Posterior vena cava (tissue), 2 donors: ENCODE data around the gene MALSU1. TPM values are rescaled to one million over a fixed set of nuclear protein-coding genes. Genes with fewer than 3 reads are reported as not detected.

ENCODE experiments used
- DNase-seq: peaks from one replicate; pipeline ENCODE4 v3.0.0-alpha.2; 2020; ENCODE audit warnings: low spot score
- intact Hi-C, 2 donors: fragments of 100-400 bp; cut with DNase I; formaldehyde crosslinking; loops; one replicate each; pipeline versions ENCODE4 v1.14.1 to v1.14.2; 2022 to 2023
- total RNA-seq, 2 donors: library from RNA; stranded (reverse); fragmentation: NEBNext Ultra II Directional; extraction: Animal tissue kit (Norgen Biotek cat#: 25700); gene quantifications; one replicate each; pipeline ENCODE4 v1.2.1, GENCODE V29; 2021
- donor health status: DM: yes; HTN: yes; CAD: no.
- donor health status: DM: yes; HTN: yes; CAD: no.

Gene MALSU1
- total RNA-seq, 2 donors from 2014 or later: 37.4 to 42.0 TPM

DNA sequence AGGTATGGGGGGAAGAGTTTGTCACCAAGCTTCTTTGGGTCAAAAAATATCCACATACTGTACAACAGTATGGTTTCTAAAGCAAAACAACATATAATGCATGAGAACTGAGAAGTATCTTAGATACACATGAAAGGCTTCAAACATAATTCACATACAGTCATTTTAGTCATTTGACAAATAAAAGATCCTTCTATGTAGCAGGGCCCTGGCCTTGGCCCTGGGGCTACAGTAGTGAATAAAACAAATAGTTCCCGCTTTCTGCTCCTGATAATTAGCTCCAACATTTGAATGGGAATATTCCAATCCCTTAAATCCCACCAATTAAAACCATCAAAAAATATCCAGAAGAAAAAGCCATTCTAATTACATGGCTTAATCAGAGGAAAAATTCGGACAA, 51.3 kb downstream of the MALSU1 start:
- no peak for DNase-seq
- intact Hi-C loops: no loop called here

DNA sequence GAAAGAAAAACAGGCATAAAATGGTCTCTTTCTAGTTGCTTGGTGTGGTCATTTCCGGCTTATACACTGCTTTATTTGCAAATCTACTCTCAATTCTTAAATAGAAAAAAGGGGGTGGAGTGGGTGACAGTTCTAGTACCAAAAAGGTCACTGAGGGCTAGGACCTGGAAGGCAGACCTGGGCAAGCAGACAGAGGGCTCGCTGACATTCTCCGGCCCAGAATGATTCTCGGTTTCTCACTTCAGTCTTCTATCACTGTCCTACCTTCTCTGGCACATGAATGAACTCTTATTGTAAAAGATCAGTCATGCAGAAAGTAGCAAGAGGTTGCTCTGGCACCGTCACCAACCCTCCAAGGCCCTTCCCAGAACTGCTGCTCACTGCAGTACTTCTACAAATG, 54.0 kb downstream of the MALSU1 start:
- intact Hi-C loops: no loop called here
- DNase-seq: no peak

DNA sequence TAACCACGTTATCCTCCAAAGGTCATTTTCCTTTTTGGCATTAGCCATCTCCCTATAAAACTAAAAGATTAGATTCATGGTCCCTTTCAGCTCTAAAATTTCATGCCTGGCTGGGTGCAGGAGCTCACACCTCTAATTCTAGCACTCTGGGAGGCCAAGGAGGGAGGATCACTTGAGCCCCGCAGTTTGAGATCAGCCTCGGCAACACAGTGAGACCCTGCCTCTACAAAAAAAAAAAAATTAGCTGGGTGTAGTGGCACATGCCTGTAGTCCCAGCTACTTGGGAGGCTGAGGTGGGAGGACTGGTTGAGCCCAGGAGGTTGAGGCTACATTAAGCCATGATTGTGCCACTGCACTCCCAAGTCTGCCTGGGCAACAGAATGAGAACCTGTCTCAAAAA, 57.0 kb downstream of the MALSU1 start:
- intact Hi-C loops: no loop called here
- no peak for DNase-seq

DNA sequence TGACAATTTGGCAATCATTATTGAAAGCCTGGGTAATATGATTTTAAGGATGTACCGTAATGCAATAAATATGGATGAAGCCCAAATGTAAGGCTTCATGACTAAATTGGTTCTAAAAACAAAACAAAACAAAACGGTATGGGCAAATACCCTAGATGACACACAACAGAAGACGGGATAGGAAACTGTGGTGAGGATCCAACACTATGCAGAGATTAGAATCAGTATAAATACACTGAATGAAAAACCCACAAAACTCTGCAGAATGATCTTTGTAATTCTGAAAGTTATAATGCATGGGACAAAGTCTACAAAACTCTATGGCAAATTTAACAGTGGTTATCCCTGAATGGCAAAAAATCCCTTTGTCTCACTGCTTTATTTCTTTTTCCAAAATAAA, 57.6 kb downstream of the MALSU1 start:
- intact Hi-C loops: no loop called here
- DNase-seq: no peak

DNA sequence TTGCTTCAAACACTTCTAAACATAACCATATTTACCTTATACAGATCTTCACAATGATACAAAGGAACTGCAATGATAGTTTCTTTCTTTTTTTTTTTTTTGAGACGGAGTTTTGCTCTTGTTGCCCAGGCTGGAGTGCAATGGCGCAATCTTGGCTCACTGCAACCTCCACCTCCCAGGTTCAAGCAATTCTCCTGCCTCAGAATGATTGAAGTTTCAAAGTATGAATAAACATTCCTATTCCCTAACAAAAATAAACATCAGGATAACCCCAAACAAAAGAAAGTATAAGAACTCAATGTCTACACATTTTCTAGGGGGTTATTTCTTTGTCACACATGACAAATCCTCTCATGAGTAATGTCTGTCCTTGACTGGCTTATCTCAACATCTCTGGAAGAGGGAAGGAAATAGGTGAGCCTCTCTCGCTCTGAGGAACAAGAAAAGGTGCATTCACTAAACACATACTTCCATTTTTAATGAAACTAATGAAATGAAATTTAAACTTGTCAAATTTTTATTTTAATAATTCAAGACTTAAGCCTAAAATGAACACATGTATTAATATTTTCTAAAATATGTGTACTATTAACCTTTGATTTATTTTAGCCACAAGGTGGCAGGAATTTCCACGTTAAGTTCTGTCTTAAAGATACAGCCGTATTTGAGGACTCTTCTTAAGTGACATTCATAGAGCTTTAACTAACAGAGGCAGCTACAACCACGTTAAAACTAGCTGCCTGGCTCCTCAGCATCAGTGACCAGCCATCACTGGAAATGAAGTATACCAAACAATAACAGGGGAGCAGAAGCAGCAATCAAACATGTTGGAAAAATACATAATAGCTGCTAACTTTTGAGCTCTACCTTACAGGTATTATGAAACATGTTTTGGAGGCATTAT, 58.3 kb downstream of the MALSU1 start:
- no peak for DNase-seq
- intact Hi-C loops: no loop called here

DNA sequence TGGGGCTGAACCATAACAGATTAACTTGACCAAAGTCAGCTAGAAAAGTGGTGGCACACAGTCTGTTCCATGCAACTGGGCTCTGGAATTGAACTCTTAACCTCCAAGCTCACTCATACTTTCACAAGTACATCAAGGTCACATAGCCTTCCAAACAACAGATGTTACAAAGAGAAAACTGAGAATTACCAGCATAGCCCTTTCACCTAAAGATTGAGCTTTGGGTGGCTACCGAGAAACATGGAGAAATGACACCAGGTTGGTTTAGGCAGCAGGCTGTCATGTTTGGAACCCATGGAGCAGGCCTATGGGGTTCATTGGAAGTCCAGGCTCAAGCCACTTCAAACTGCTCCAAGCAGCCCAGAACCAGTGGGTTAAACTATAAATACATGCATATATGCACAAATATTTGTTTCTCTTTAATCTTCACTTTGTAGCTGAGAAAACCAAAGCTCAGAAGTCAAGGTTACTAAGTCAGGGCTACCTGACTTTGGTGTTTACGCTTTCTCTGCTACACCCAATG, 59.1 kb downstream of the MALSU1 start:
- no peak for DNase-seq
- intact Hi-C loops: no loop called here

Other genes with a start within 250 kb of the MALSU1 start
- 10 to 100 TPM; 26.0 to 28.6 TPM for gene KLHL7, start 193.6 kb upstream of the MALSU1 start, total RNA-seq
- 10 to 100 TPM; 20.7 to 20.8 TPM for gene NUP42, start 117.3 kb upstream of the MALSU1 start, total RNA-seq
- 100 to 1,000 TPM; 190 to 297 TPM for gene GPNMB, start 52.6 kb upstream of the MALSU1 start, total RNA-seq
- under 1 TPM; 0.48 to 0.51 TPM for gene IGF2BP3, start 171.2 kb downstream of the MALSU1 start, total RNA-seq
- 10 to 100 TPM; 51.1 to 52.2 TPM for gene TRA2A, start 232.6 kb downstream of the MALSU1 start, total RNA-seq